Effector memory CD8-positive, alpha-beta T cell (primary cell): ENCODE measurements around the gene MFN1.

ENCODE experiments used
- ATAC-seq: fragments of 150-1000 bp; cut with Tn5 transposase; replicated peaks from 2 replicates; pipeline ENCODE4 v1.10.0; 2021; ENCODE audit warnings: mild to moderate bottlenecking, moderate library complexity
- DNase-seq, 3 experiments: peaks; one replicate each; pipeline ENCODE4 v3.0.0; 2021
- H3K27ac Mint-ChIP-seq, 2 donors: one replicate each; pipeline ENCODE4 v1.8.0; 2022; ENCODE audit warnings: mild to moderate bottlenecking in 2 of 2, mixed read lengths in 2 of 2, moderate library complexity in 2 of 2
- H3K27me3 Mint-ChIP-seq, 2 donors: one replicate each; pipeline ENCODE4 v1.8.0; 2022; ENCODE audit warnings: mixed read lengths in 2 of 2
- H3K36me3 Mint-ChIP-seq: one replicate; pipeline ENCODE4 v1.8.0; 2022; ENCODE audit warnings: mild to moderate bottlenecking, moderate library complexity, mixed read lengths; ENCODE audit not compliant: insufficient read depth
- H3K4me1 Mint-ChIP-seq, 2 donors: one replicate each; pipeline ENCODE4 v1.8.0; 2022; ENCODE audit warnings: low read depth in 2 of 2, mixed read lengths in 2 of 2
- H3K4me3 Mint-ChIP-seq, 2 donors: one replicate each; pipeline ENCODE4 v1.8.0; 2022; ENCODE audit warnings: mild to moderate bottlenecking in 2 of 2, mixed read lengths in 2 of 2, moderate library complexity in 2 of 2
- H3K9me3 Mint-ChIP-seq, 2 donors: one replicate each; pipeline ENCODE4 v1.8.0; 2022; ENCODE audit warnings: mixed read lengths in 2 of 2

The MFN1 gene

GRCh38 chr3:179375091-179375999 lies 27.8 kb downstream of the MFN1 start:
- Mint-ChIP-seq H3K4me3 (no peak overlapping the region), H3K27me3 (no peaks in the 10 kb centered on the region), H3K36me3 (peaks cover 59% of the 10 kb centered on the region), H3K27ac (no peak overlapping the region), H3K9me3 (no peaks in the 10 kb centered on the region), H3K4me1 (no peaks in the 10 kb centered on the region)
- DNase-seq, result no peak
- ATAC-seq, result no peak

DNA sequence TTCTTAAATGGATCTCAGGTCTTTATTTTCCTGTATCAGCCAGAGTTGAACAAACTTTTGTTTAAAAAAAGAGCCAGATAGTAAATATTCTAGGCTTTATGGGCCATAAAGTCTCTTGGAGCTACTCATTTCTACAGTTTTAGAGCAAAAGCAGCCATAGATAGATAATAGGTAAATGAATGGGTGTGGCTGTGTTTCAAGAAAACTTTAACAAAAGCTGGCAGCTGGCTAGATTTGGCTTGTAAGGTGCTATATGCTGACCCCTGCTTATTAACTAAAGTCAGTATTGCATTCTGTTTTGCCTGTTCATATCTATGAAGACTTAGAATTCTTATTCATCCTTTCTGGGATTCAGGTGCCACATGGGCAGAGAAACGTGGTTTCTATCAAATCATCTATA lies 29.0 kb downstream of the MFN1 start:
- H3K4me1 Mint-ChIP-seq, result no peaks in the 10 kb centered on the region
- DNase-seq (no peak), ATAC-seq (no peak)
- no peaks in the 10 kb centered on the region for H3K9me3 Mint-ChIP-seq
- H3K27ac Mint-ChIP-seq, result no peak overlapping the region
- H3K4me3 Mint-ChIP-seq, result no peak overlapping the region
- H3K36me3 Mint-ChIP-seq, result peaks cover 50% of the 10 kb centered on the region
- H3K27me3 Mint-ChIP-seq, result no peaks in the 10 kb centered on the region

- H3K27ac Mint-ChIP-seq, result no peak overlapping the region
- ATAC-seq (no peak), DNase-seq (no peak)
- H3K4me3 Mint-ChIP-seq, result no peak overlapping the region
- H3K4me1 Mint-ChIP-seq, result no peaks in the 10 kb centered on the region
- no peaks in the 10 kb centered on the region for H3K27me3 Mint-ChIP-seq
- H3K36me3 Mint-ChIP-seq, result peaks cover 60% of the 10 kb centered on the region
- H3K9me3 Mint-ChIP-seq, result no peaks in the 10 kb centered on the region
Measured at GRCh38 chr3:179391906-179392305, 44.4 kb downstream of the MFN1 start.

GRCh38 chr3:179398574-179399231 lies 51.2 kb downstream of the MFN1 start:
- no peaks in the 10 kb centered on the region for H3K9me3 Mint-ChIP-seq
- H3K4me1 Mint-ChIP-seq, result no peaks in the 10 kb centered on the region
- ATAC-seq (no peak), DNase-seq (no peak)
- no peak overlapping the region for H3K4me3 Mint-ChIP-seq
- no peak overlapping the region for H3K27ac Mint-ChIP-seq
- peaks cover 26% of the 10 kb centered on the region for H3K36me3 Mint-ChIP-seq
- no peaks in the 10 kb centered on the region for H3K27me3 Mint-ChIP-seq

- Mint-ChIP-seq H3K4me1 (no peaks in the 10 kb centered on the region), H3K9me3 (no peaks in the 10 kb centered on the region), H3K4me3 (no peak overlapping the region), H3K36me3 (peaks cover 16% of the 10 kb centered on the region), H3K27ac (no peak overlapping the region), H3K27me3 (no peaks in the 10 kb centered on the region)
- DNase-seq (no peak), ATAC-seq (no peak)
Measured at GRCh38 chr3:179401561-179401960, 54.1 kb downstream of the MFN1 start.

GRCh38 chr3:179402963-179403362 lies 55.5 kb downstream of the MFN1 start:
- H3K4me3 Mint-ChIP-seq, result no peak overlapping the region
- no peaks in the 10 kb centered on the region for H3K27me3 Mint-ChIP-seq
- no peaks in the 10 kb centered on the region for H3K4me1 Mint-ChIP-seq
- H3K9me3 Mint-ChIP-seq, result no peaks in the 10 kb centered on the region
- H3K36me3 Mint-ChIP-seq, result peaks cover 16% of the 10 kb centered on the region
- ATAC-seq (no peak), DNase-seq (no peak)
- H3K27ac Mint-ChIP-seq, result no peak overlapping the region

DNA sequence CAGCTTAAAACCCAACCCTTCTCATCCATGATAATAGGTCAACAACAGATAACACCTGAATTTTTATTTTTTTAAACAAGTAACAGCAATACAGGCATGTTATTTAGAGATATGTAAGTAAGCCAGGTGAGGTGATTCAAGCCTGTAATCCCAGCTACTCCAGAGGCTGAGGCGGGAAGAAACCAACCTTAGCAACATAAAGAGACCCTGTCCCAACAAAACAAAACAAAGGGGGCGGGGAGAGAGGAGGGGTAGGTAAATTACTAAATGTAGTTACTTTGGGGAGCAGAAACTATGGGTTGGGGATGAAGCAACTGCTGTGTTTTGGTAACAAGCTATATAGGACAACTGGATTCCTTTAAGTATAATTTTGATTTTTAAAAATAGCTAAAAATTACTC lies 56.8 kb downstream of the MFN1 start:
- DNase-seq, result no peak
- Mint-ChIP-seq H3K9me3 (no peaks in the 10 kb centered on the region), H3K36me3 (peaks cover 10% of the 10 kb centered on the region), H3K4me1 (no peaks in the 10 kb centered on the region), H3K27me3 (no peaks in the 10 kb centered on the region), H3K27ac (no peak overlapping the region), H3K4me3 (no peak overlapping the region)
- ATAC-seq, result no peak

GRCh38 chr3:179410331-179410730 lies 62.8 kb downstream of the MFN1 start:
- no peaks in the 10 kb centered on the region for H3K36me3 Mint-ChIP-seq
- H3K4me1 Mint-ChIP-seq, result no peaks in the 10 kb centered on the region
- H3K4me3 Mint-ChIP-seq, result no peak overlapping the region
- H3K27ac Mint-ChIP-seq, result no peak overlapping the region
- H3K9me3 Mint-ChIP-seq, result no peaks in the 10 kb centered on the region
- DNase-seq, result no peak
- no peak for ATAC-seq
- H3K27me3 Mint-ChIP-seq, result no peaks in the 10 kb centered on the region

DNA sequence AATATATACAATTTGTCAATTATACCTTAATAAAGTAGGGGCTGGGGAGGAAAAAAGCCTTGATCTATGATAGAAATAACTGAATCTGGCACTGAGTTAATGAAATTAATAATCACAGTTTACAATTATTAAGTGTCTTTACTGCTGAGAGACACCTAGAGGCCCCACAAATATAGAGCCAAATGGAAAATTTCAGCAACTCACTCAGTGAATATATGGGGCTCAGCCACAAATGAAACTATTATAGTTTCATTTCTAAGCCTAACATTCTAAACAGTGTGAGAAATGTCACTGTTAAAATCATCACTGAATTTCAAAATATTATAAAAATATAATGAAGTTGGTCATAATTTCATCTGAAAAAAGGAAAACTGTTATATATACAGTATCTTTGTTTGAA lies 63.5 kb downstream of the MFN1 start:
- no peaks in the 10 kb centered on the region for H3K9me3 Mint-ChIP-seq
- H3K4me3 Mint-ChIP-seq, result no peak overlapping the region
- ATAC-seq (no peak), DNase-seq (no peak)
- no peak overlapping the region for H3K27ac Mint-ChIP-seq
- no peaks in the 10 kb centered on the region for H3K36me3 Mint-ChIP-seq
- no peaks in the 10 kb centered on the region for H3K27me3 Mint-ChIP-seq
- no peaks in the 10 kb centered on the region for H3K4me1 Mint-ChIP-seq

GRCh38 chr3:179414804-179415203 lies 67.3 kb downstream of the MFN1 start:
- Mint-ChIP-seq H3K4me1 (no peaks in the 10 kb centered on the region), H3K27me3 (no peaks in the 10 kb centered on the region), H3K9me3 (no peaks in the 10 kb centered on the region), H3K27ac (no peak overlapping the region), H3K4me3 (no peak overlapping the region), H3K36me3 (no peaks in the 10 kb centered on the region)
- ATAC-seq (no peak), DNase-seq (no peak)

- Mint-ChIP-seq H3K27me3 (no peaks in the 10 kb centered on the region), H3K4me3 (no peak overlapping the region), H3K27ac (no peak overlapping the region), H3K36me3 (no peaks in the 10 kb centered on the region), H3K9me3 (no peaks in the 10 kb centered on the region), H3K4me1 (no peaks in the 10 kb centered on the region)
- no peak for ATAC-seq
- no peak for DNase-seq
Measured at GRCh38 chr3:179415377-179415776, 67.9 kb downstream of the MFN1 start.

DNA sequence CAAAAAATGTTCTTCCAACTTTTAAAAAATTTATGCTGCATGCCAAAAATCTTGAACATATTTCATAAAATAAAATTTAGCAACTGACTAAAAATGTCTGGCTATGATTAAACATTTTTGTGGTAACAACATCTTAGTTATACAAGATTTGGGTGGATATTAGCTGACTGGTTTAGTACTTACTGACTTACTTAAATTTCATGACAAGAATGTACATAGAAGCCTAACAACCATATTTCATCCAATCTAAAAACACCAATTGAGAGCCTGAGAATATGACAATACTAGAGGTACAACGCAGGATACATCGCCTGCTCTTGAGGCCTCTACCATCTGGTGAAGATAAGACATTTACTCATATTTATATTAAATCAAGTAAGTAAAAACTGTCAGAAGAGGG lies 69.2 kb downstream of the MFN1 start:
- DNase-seq (no peak), ATAC-seq (no peak)
- Mint-ChIP-seq H3K27me3 (no peaks in the 10 kb centered on the region), H3K9me3 (no peaks in the 10 kb centered on the region), H3K27ac (no peak overlapping the region), H3K4me1 (no peaks in the 10 kb centered on the region), H3K4me3 (no peak overlapping the region), H3K36me3 (no peaks in the 10 kb centered on the region)

- no peaks in the 10 kb centered on the region for H3K9me3 Mint-ChIP-seq
- no peaks in the 10 kb centered on the region for H3K36me3 Mint-ChIP-seq
- no peaks in the 10 kb centered on the region for H3K27me3 Mint-ChIP-seq
- H3K4me3 Mint-ChIP-seq, result no peak overlapping the region
- DNase-seq (no peak), ATAC-seq (no peak)
- no peak overlapping the region for H3K27ac Mint-ChIP-seq
- no peaks in the 10 kb centered on the region for H3K4me1 Mint-ChIP-seq
Measured at GRCh38 chr3:179418610-179419009, 71.1 kb downstream of the MFN1 start.

DNA sequence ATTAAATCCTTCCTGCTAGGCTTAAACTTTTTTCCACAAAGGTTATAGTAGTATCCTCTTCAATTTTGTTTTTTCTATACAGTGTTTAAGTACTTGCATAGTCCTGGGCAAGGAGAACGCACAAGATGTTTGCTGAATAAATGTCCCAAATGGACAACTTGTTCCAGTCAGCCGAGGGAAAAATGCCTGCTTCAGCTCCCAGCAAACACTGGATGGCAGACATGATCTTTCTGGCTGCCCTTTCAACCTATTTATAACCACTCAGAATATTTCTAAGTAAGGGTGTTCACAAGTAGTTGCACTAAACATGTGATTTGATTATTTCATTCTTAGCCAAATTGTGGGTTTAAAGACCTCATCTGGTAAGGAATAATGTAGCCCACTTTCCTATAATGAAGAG lies 74.0 kb downstream of the MFN1 start:
- DNase-seq, result no peak
- peaks cover 4 to 11% of the 10 kb centered on the region in 2 donors for H3K27me3 Mint-ChIP-seq
- no peak overlapping the region for H3K4me3 Mint-ChIP-seq
- no peak for ATAC-seq
- no peak overlapping the region for H3K27ac Mint-ChIP-seq
- no peaks in the 10 kb centered on the region for H3K4me1 Mint-ChIP-seq
- peaks cover 2% of the 10 kb centered on the region for H3K36me3 Mint-ChIP-seq
- no peaks in the 10 kb centered on the region for H3K9me3 Mint-ChIP-seq
